ENCODE measurements around the gene PER3. TPM values are rescaled to one million over a fixed set of nuclear protein-coding genes. Genes with fewer than 3 reads are reported as not detected.

The PER3 gene
- total and polyA plus RNA-seq, 3 donors from 2014 or later: 15.4 to 40.8 (median 32.7) TPM

DNA sequence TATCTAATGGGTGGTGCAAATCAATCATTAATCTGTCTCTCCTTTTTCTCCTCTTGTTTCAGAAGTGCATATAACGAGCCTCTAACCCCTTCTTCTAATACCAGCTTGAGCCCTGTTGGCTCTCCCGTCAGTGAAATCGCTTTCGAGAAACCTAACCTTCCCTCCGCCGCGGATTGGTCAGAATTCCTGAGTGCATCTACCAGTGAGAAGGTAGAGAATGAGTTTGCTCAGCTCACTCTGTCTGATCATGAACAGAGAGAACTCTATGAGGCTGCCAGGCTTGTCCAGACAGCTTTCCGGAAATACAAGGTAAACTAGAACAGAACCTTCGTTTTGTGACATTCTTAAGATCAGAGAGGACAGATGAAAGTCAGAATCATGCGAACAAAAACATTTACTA is 38.3 kb upstream of the PER3 start:
- Histone ChIP-seq H3K4me1 (no peaks in the 10 kb centered on the region), H3K27me3 (no peaks in the 10 kb centered on the region), H3K36me3 (ENCODE audit: low read depth, missing control alignments) (no peaks in the 10 kb centered on the region), H3K9me3 (no peaks in the 10 kb centered on the region), H3K4me3 (no peak overlapping the region), H3K27ac (no peak overlapping the region)
- WGBS, 2 donors: 92 to 95% methylated on average over 10 of the region's 10 CpGs
- no peak for DNase-seq
- intact Hi-C loops (cut with DNase I; ENCODE audit: low total_unique reads): no loop called here
- no peak for TF ChIP-seq POLR2A (IDR thresholded peaks at IDR 0.05)
- TF ChIP-seq, protein P1, sequence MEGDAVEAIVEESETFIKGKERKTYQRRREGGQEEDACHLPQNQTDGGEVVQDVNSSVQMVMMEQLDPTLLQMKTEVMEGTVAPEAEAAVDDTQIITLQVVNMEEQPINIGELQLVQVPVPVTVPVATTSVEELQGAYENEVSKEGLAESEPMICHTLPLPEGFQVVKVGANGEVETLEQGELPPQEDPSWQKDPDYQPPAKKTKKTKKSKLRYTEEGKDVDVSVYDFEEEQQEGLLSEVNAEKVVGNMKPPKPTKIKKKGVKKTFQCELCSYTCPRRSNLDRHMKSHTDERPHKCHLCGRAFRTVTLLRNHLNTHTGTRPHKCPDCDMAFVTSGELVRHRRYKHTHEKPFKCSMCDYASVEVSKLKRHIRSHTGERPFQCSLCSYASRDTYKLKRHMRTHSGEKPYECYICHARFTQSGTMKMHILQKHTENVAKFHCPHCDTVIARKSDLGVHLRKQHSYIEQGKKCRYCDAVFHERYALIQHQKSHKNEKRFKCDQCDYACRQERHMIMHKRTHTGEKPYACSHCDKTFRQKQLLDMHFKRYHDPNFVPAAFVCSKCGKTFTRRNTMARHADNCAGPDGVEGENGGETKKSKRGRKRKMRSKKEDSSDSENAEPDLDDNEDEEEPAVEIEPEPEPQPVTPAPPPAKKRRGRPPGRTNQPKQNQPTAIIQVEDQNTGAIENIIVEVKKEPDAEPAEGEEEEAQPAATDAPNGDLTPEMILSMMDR (IDR thresholded peaks at IDR 0.05): no peak

DNA sequence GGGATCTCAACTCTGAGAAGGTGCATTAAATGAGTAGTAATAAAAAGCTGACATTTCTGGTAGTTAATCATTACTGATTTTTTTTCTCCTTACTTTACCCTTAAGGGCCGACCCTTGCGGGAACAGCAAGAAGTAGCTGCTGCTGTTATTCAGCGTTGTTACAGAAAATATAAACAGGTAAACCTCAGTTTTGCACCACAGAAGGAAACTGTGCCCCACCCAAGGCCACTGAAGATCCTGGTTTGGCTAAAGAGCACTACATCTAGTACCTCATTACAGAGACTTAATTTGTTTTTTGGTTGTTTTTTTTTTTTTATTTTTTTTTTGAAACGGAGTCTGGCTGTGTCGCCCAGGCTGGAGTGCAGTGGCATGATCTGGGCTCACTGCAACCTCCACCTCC is 36.5 kb upstream of the PER3 start:
- intact Hi-C loops (cut with DNase I; ENCODE audit: low total_unique reads): no loop called here
- no peak for DNase-seq
- no peak for TF ChIP-seq POLR2A (IDR thresholded peaks at IDR 0.05)
- TF ChIP-seq, protein P1 (IDR thresholded peaks at IDR 0.05): no peak
- Histone ChIP-seq H3K4me3 (no peak overlapping the region), H3K9me3 (no peaks in the 10 kb centered on the region), H3K36me3 (ENCODE audit: low read depth, missing control alignments) (no peaks in the 10 kb centered on the region), H3K27ac (no peak overlapping the region), H3K27me3 (no peaks in the 10 kb centered on the region), H3K4me1 (no peaks in the 10 kb centered on the region)
- 94 to 95% methylated on average over 5 of the region's 5 CpGs for WGBS, 2 donors

DNA sequence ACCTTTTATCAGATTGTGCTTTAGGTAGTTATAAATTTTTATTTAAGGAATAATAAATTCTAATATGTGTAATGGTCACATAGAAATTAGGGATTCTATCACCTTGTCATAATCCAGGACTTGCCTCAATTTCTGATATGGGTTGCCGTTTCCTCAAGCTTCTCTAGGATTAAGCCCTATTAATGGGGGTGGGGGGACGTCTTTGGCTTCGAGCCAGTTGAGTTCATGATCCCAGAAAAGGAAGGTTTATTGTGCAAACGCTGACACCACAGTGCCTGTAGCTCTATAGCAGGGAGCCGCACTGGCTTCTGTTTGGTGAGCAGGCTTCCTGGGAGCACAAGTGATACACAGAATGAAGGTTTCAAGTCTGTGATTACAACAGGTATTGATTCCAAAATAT is 35.0 kb upstream of the PER3 start:
- DNase-seq: no peak
- Histone ChIP-seq H3K4me3 (no peak overlapping the region), H3K27ac (no peak overlapping the region), H3K4me1 (no peaks in the 10 kb centered on the region), H3K36me3 (ENCODE audit: low read depth, missing control alignments) (no peaks in the 10 kb centered on the region), H3K27me3 (no peaks in the 10 kb centered on the region), H3K9me3 (no peaks in the 10 kb centered on the region)
- WGBS, 2 donors: 66 to 70% methylated on average over 5 of the region's 5 CpGs
- intact Hi-C loops (cut with DNase I; ENCODE audit: low total_unique reads): no loop called here
- TF ChIP-seq, protein P1 (IDR thresholded peaks at IDR 0.05): no peak
- no peak for TF ChIP-seq POLR2A (IDR thresholded peaks at IDR 0.05)

DNA sequence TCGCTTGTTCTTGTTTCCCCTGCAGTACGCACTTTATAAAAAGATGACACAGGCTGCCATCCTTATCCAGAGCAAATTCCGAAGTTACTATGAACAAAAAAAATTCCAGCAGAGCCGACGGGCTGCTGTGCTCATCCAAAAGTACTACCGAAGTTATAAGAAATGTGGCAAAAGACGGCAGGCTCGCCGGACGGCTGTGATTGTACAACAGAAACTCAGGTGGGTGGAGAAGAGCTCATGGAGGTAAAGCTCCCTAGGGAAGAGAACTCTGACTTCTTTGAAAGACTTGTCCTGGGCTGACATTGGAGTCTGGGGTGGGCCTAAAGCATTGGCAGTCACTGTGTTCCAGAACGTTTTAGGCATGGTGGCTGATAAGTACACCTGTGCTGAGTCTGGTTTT is 32.9 kb upstream of the PER3 start:
- H3K27me3 ChIP-seq: no peaks in the 10 kb centered on the region
- WGBS, 2 donors: 90% methylated on average over 11 of the region's 11 CpGs
- H3K27ac ChIP-seq: no peak overlapping the region
- H3K4me3 ChIP-seq: no peak overlapping the region
- no peak for DNase-seq
- no peaks in the 10 kb centered on the region for H3K36me3 ChIP-seq (ENCODE audit: low read depth, missing control alignments)
- TF ChIP-seq, protein P1 (IDR thresholded peaks at IDR 0.05): no peak
- no peak for TF ChIP-seq POLR2A (IDR thresholded peaks at IDR 0.05)
- H3K4me1 ChIP-seq: no peaks in the 10 kb centered on the region
- no peaks in the 10 kb centered on the region for H3K9me3 ChIP-seq
- intact Hi-C loops (cut with DNase I; ENCODE audit: low total_unique reads): loop anchor here (5.0 kb wide), 1 partner anchor 84 kb away; no protein-coding TSS in a partner anchor
